ENCODE results near the gene DAB1. TPM values are rescaled to one million over a fixed set of nuclear protein-coding genes. Genes with fewer than 3 reads are reported as not detected.

DAB1 gene
- total and polyA plus RNA-seq, 10 of the 15 experiments (the other 5 are each of a cell fraction or from before 2014, with no cell fraction given): 0.02 to 0.10 (median 0.03) TPM; not detected in 5

- ChIA-PET CTCF (no interaction called here), POLR2A (no interaction called here), RAD21 (ENCODE audit: unreplicated experiment) (no interaction called here), SMC1A (ENCODE audit: uncharacterized antibody, unreplicated experiment) (interaction anchor here (0.6 kb wide), 1 partner anchor 59 kb away, joined by 3 read pairs; no protein-coding TSS in a partner anchor)
- Histone ChIP-seq H3K27me3 (replicated peaks in 1 of 2; ENCODE audit: control insufficient read depth in 2 of 2, insufficient read depth in 2 of 2, low read length in 1 of 2) (no peaks in the 10 kb centered on the region; a peak in 1 of 4 replicates), H4K20me1 (ENCODE audit: control insufficient read depth, insufficient read depth) (no peaks in the 10 kb centered on the region), H3K9ac (ENCODE audit: control insufficient read depth, insufficient read depth, low read length) (no peak overlapping the region), H3K9me3 (replicated peaks; ENCODE audit: control insufficient read depth, insufficient read depth, low read length) (no peaks in the 10 kb centered on the region), H3K27ac (ENCODE audit: control insufficient read depth, insufficient read depth) (no peak overlapping the region), H3K4me1 (ENCODE audit: control insufficient read depth, insufficient read depth, low read length) (no peaks in the 10 kb centered on the region), H3K79me2 (ENCODE audit: control insufficient read depth, insufficient read depth, low read length) (no peaks in the 10 kb centered on the region), H3K36me3 (ENCODE audit: control insufficient read depth in 2 of 2, insufficient read depth in 2 of 2, low read length in 1 of 2) (no peaks in the 10 kb centered on the region), H3K4me2 (ENCODE audit: control insufficient read depth, insufficient read depth) (no peak overlapping the region), H3K4me3 (no peak overlapping the region), H2AFZ (ENCODE audit: control insufficient read depth, low read depth, low read length) (no peak overlapping the region)
- no peak for TF ChIP-seq MTA2 (IDR thresholded peaks at IDR 0.05; ENCODE audit: low read depth)
- TF ChIP-seq IKZF2 (IDR thresholded peaks at IDR 0.05): no peak
- no peak for TF ChIP-seq MXI1 (IDR thresholded peaks at IDR 0.05; ENCODE audit: low read depth, low read length)
- TF ChIP-seq NKRF (conservative IDR thresholded peaks at IDR 0.05): no peak
- TF ChIP-seq ZNF217 (IDR thresholded peaks at IDR 0.05): no peak
- no peak for TF ChIP-seq SUPT20H (IDR thresholded peaks at IDR 0.05; ENCODE audit: borderline replicate concordance, control insufficient read depth, low read depth, low read length)
- TF ChIP-seq BCL11A (IDR thresholded peaks at IDR 0.05; ENCODE audit: low read depth, low read length): no peak
- no peak for TF ChIP-seq IRF5 (IDR thresholded peaks at IDR 0.05; ENCODE audit: borderline replicate concordance)
- TF ChIP-seq BMI1 (IDR thresholded peaks at IDR 0.05; ENCODE audit: borderline replicate concordance): no peak
- TF ChIP-seq BACH1 (IDR thresholded peaks at IDR 0.05; ENCODE audit: borderline replicate concordance): no peak
- no peak for TF ChIP-seq IRF3 (IDR thresholded peaks at IDR 0.05)
- TF ChIP-seq TARDBP (IDR thresholded peaks at IDR 0.05; ENCODE audit: borderline replicate concordance): no peak
- no peak for TF ChIP-seq HCFC1 (IDR thresholded peaks at IDR 0.05; ENCODE audit: low read length)
- TF ChIP-seq RAD21 (IDR thresholded peaks at IDR 0.05; ENCODE audit: insufficient read depth, low read depth, low read length): no peak
- no peak for TF ChIP-seq CHD1 (IDR thresholded peaks at IDR 0.05; ENCODE audit: low read depth, low read length)
- no peak for TF ChIP-seq RFX5 (IDR thresholded peaks at IDR 0.05; ENCODE audit: low read depth, low read length)
- FAIRE-seq: no peak
- peak; percentile 31; the same call in 2 of the 3 replicates for ATAC-seq
- in situ Hi-C loops (cut with MboI) (no loop called here), intact Hi-C loops (cut with micrococcal nuclease; ENCODE audit: unreplicated experiment) (loop anchor here (5.0 kb wide), 1 partner anchor 52 kb away; no protein-coding TSS in a partner anchor)
- no TSS peak for BruUV-seq (replicated peaks)
- DNase-seq (ENCODE audit: low read depth, low spot score): no peak
- 2% methylated on average over 2 of the region's 2 CpGs for WGBS (ENCODE audit: insufficient coverage, insufficient replicate concordance, low lambda C conversion rate, missing lambda C conversion rate)
Measured at GRCh38 chr1:57034713-57035112, 389.1 kb downstream of the DAB1 start.
